ENCODE data around the gene SHROOM3. TPM values are rescaled to one million over a fixed set of nuclear protein-coding genes. Genes with fewer than 3 reads are reported as not detected.
"Not testable (repeated sequence)": the region's sequence is repeated elsewhere in the genome, so short reads cannot be mapped to it uniquely, and the experiment has no call there.

The SHROOM3 gene
- total and polyA plus RNA-seq, 4 donors = 4.7 to 25.8 (median 8.7) TPM

- 98% methylated on average over 2 of the region's 2 CpGs for WGBS
- no peak overlapping the region for H3K9ac ChIP-seq (ENCODE audit: low read depth in 1 of 2, low read length in 2 of 2)
- no peak overlapping the region for H3K27ac ChIP-seq (ENCODE audit: low read depth in 1 of 2, low read length in 2 of 2)
- TF ChIP-seq TAF1 (conservative IDR thresholded peaks at IDR 0.05) (no peak), NR2F2 (IDR thresholded peaks at IDR 0.05) (no peak), RAD21 (IDR thresholded peaks at IDR 0.05) (no peak), FOXA2 (IDR thresholded peaks at IDR 0.05) (no peak), REST (IDR thresholded peaks at IDR 0.05) (no peak), ATF3 (IDR thresholded peaks at IDR 0.05) (no peak), CTCF (IDR thresholded peaks at IDR 0.05; ENCODE audit: low read depth, low read length, missing input control) (no peak), GABPA (IDR thresholded peaks at IDR 0.05 in 1 of 2, conservative IDR thresholded peaks at IDR 0.05 in 1 of 2) (no peak), EGR1 (IDR thresholded peaks at IDR 0.05; ENCODE audit: low read depth in 2 of 2) (no peak), HNF4A (conservative IDR thresholded peaks at IDR 0.05) (no peak), RXRA (IDR thresholded peaks at IDR 0.05) (no peak), YY1 (IDR thresholded peaks at IDR 0.05) (no peak), MAX (IDR thresholded peaks at IDR 0.05) (no peak), SP1 (IDR thresholded peaks at IDR 0.05) (no peak)
- H3K4me1 ChIP-seq (ENCODE audit: control insufficient read depth in 4 of 4, insufficient read depth in 4 of 4, low read length in 3 of 4) = peaks cover 0 to 18% (median 10%) of the 10 kb centered on the region in 4 donors
- no peak for DNase-seq (ENCODE audit: low spot score)
- no peaks in the 10 kb centered on the region for H3K9me3 ChIP-seq (ENCODE audit: control insufficient read depth in 4 of 4, low read length in 3 of 4)
- H3K27me3 ChIP-seq (ENCODE audit: control insufficient read depth in 4 of 4, insufficient read depth in 4 of 4, low read length in 3 of 4) = no peaks in the 10 kb centered on the region
- no peaks in the 10 kb centered on the region for H3K36me3 ChIP-seq (ENCODE audit: control insufficient read depth in 4 of 4, insufficient read depth in 3 of 4, low read depth in 1 of 4, low read length in 3 of 4)
- no peak overlapping the region for H3K4me3 ChIP-seq (ENCODE audit: low read depth in 1 of 3, low read length in 3 of 3)
Measured at GRCh38 chr4:76720121-76720520, 285.1 kb downstream of the SHROOM3 start.

GRCh38 chr4:76722146-76722545, 287.1 kb downstream of the SHROOM3 start:
- H3K4me3 ChIP-seq (ENCODE audit: low read depth in 1 of 3, low read length in 3 of 3); H3K27me3 ChIP-seq (ENCODE audit: control insufficient read depth in 4 of 4, insufficient read depth in 4 of 4, low read length in 3 of 4); H3K9me3 ChIP-seq (ENCODE audit: control insufficient read depth in 4 of 4, low read length in 3 of 4); H3K9ac ChIP-seq (ENCODE audit: low read depth in 1 of 2, low read length in 2 of 2); DNase-seq (ENCODE audit: low spot score); H3K27ac ChIP-seq (ENCODE audit: low read depth in 1 of 2, low read length in 2 of 2); H3K36me3 ChIP-seq (ENCODE audit: control insufficient read depth in 4 of 4, insufficient read depth in 3 of 4, low read depth in 1 of 4, low read length in 3 of 4): not testable (repeated sequence)
- WGBS = 97% methylated on average over 2 of the region's 2 CpGs
- H3K4me1 ChIP-seq (ENCODE audit: control insufficient read depth in 4 of 4, insufficient read depth in 4 of 4, low read length in 3 of 4) = peaks cover 4 to 25% (median 18%) of the 10 kb centered on the region in 4 donors

All from liver (tissue), 9 donors.